HT-29 (cell line): ENCODE measurements around the gene EXTL2. TPM values are rescaled to one million over a fixed set of nuclear protein-coding genes. Genes with fewer than 3 reads are reported as not detected.
"Not testable (repeated sequence)": the region's sequence is repeated elsewhere in the genome, so short reads cannot be mapped to it uniquely, and the experiment has no call there.

Experiments
- DNase-seq: peaks from one replicate; pipeline ENCODE4 v3.0.0-alpha.2; 2015; ENCODE audit warnings: low spot score
- total RNA-seq: library from RNA; depleted of rRNA; stranded (reverse); fragments of >200 nt; shearing (Covaris generic); gene quantifications from 2 replicates; pipeline ENCODE4 v1.2.3, GENCODE V29; 2014

The EXTL2 gene
- total RNA-seq, 1 experiment from 2014 or later, result 8.7 TPM

DNA sequence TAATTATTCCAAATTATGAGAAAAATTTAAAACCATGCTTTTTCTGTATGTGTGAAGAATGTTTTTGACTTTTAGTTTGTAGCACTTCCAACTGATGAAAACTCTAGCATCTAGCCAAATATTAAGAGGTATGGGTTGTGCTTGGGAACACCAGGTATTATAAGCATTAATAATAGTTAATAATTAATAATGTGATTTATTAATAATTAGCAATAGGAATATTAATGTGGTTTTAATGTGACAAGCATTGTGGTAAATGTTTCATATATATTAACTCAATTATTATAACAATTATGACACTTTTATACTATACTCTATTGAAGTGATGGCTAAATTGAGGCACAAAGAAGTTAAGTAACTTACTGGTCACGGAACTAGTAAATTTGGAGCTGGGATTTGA is 9.1 kb upstream of the EXTL2 start:
- no peak for DNase-seq

DNA sequence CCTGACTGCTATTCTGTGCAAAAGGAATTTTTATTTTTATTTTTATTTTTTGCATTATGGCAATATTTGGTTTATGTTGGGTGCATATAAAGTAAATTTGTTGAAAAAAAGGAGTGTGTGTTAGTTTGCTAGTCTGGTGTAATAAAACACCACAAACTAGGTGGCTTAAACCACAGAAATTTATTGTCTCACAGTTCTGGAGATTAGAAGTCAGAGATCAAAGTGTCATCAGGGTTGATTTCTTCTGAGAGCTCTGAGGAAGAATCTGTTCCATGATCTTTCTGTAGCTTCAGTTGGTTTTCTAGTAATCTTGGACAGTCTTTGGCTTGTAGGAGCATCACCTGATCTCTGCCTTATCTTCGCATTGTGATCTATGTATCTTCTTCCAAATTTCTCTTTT is 7.7 kb upstream of the EXTL2 start:
- DNase-seq, result no peak

DNA sequence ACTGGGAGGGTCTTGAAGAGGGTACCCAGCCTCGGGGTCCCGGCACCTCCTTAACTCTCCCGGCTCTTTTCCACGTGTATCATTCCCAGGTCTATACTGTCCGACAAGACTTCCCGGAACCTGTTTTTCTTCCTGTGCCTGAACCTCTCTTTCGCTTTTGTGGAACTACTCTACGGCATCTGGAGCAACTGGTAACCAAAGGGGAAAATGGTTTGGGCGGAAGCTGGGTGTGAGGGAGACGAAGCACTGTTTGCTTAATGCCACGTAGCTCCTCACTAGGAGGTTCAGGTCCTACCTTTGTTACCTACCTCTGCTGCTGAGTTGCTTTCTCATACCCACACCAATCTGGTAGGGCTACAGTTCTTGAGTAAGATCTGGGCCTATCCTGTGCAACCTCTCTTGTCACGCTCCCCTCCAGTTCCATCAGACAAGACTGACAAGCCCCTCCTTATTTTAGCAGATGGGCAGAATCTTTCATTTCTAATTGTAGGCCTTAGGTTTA is 1.9 kb upstream of the EXTL2 start:
- DNase-seq, result peak; percentile 76

DNA sequence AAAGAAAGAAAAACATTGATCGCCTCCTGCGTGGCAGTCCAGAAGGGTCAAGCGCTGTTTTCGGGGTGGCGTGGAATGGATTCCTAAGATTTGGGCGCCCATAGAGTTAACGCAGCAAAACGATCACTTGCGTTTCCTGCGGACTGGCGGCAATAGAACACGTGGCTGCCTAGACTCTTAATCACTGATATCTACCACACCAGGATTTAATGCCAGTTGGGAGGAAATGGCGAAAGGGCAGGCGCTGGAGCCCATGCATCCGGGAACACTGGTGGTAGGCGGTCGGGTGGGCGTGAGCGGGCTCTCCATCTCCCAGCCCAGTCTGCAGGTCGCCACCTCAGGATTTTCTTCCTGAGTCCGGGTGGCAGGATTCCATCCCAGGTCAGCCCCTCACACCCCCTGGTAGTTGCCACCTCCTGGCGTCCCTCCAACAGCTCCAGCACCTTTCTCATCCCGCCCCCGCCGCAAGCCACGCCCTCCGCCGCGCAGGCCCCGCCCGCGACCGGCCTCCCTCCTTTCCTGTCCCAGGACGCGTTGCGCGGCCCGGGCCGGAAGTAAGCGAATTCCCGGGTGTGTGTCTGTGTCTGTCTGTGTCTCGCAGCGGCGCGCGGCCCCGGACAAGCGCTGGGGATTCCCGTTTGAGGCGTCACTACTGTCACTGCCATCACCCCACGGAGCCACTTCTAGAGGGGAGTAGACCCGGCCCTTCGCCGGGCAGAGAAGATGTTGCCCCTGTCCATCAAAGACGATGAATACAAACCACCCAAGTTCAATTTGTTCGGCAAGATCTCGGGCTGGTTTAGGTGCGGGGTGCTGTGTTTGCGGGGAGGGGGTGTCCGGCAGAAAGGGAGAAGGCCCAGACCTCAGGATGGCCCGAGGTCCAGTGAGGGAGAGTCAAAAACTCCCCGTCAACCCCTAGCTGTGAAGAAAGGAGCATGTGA is 1.2 kb upstream of the EXTL2 start, which contains the start of gene SLC30A7:
Gene SLC30A7, plus strand, starts transcription at position 551 of the 941 bp plus-strand sequence. Its CDS starts 173 bp downstream, at position 724.
- DNase-seq, result peak; percentile 95

DNA sequence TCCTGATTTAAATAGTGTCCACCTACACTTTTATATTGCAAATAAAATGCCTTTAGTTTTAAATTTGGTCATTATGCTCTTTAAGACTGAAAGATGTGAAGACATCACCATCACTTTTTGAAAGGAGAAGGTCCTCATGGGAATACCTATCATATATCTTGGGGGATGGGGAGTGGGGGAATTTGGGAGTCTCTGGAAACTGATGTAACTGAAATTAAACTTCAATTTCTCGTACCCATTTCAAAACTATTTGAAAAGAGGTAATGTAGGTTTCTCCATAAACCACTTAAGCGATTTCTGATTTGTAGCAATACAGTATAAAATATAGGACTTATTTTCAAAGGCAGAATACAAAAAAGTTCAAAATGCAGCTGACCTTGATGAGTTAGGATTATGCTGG is 924 bp downstream of the EXTL2 start:
- DNase-seq, result no peak

DNA sequence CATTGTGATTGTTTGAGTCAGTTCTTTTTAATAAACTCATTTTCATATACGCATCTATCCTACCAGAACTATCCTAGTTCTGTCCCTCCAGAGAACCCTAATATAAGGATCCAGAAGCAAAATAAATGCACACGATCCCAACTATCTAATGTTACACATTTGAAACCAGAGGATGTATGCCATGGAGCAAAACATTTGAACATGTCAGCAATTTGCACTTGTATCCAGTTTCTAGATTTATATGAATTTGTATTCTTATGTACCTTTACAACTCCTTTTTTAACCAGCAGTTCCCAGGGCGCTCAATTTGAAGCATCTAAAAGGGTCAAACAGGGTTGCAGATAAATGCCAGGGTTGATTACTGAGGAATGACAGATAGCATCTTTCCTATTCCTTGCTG is 2.1 kb downstream of the EXTL2 start:
- no peak for DNase-seq

DNA sequence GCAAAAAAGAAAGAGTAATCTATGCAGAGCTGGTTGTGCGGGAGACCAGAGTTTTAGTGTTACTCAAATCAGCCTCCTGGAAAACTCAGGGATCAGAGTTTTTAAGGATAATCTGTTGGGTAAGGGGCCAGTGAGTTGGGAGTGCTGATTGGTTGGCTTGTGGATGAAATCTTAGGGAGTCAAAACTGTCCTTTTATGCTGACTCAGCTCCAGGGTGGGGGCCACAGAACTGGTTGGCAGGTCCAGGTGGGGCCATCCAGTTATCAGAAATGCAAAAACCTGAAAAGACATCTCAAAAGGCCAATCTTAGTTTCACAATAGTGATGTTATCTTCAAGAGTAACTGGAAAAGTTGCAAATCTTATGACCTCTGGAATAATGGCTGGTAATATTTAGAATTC is 3.3 kb downstream of the EXTL2 start:
- DNase-seq, result no peak

DNA sequence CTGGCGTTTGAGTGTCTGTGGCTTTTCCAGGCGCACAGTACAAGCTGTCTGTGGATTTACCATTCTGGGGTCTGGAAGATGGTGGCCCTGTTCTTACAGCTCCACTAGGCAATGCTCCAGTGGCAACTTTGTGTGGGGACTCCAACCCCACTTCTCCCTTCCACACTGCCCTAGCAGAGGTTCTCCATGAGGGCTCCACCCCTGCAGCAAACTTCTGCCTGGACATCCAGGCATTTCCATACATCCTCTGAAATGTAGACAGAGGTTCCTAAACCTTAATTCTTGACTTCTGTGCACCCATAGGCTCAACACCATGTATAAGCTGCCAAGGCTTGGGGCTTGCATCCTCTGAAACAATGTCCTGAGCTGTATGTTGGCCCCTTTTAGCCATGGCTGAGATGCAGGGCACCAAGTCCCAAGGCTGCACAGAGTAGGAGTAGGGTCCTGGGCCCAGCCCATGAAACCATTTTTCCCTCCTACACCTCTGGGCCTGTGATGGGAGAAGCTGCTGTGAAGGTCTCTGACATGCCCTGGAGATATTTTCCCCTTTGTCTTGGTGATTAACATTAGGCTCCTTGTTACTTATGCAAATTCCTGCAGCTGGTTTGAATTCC is 4.7 kb downstream of the EXTL2 start:
- not testable (repeated sequence) for DNase-seq

DNA sequence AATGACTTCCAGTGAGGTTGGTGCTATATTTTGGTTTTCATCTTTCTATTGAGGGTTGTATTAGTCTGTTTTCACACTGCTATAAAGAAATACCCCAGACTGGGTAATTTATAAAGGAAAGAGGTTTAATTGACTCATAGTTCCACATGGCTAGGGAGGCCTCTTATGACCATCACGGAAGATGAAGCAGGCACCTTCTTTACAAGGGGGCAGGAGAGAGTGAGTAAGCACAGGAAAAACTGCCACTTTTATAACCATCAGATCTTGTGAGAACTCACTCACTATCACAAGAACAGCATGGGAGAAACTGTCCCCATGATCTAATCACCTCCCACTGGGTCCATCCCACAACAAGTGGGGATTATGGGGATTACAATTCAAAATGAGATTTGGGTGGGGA is 5.6 kb downstream of the EXTL2 start:
- DNase-seq, result not testable (repeated sequence)

DNA sequence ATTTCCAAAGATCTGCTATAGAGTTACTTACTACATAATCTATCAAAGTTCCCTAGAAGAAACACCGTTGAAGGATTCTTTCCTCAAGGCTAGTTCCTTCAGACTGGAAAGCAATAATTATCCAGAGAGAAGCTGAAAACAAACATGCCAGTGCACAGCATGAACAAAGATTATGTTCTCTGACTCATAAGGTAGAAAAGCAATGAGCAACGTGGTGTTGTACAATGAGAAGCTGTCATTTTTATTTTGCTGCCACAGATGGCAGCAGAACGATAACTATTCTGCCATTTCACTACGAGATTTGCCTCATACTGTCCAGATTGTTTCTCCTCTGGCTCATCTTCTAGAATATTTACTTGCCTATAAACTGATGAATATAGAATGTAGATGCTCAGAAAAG is 10.7 kb downstream of the EXTL2 start:
- peak; percentile 48 for DNase-seq

DNA sequence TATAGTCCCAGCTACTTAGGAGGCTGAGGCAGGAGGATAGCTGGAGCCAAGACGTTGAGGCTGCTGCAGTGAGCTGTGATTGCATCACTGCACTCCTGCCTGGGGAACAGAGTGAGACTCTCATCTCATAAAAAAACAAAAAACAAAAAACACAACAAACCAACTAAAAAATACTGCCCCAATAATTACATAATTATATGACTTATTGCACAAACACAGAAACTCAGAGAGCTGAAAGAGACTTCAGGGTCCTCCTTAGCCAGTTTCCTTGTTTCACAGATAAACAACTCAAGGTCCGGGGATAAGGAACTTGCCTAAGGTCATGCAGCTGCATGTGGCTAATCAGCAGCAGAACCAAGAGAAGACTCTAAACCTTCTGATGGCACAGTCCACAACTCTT is 11.9 kb downstream of the EXTL2 start:
- no peak for DNase-seq

DNA sequence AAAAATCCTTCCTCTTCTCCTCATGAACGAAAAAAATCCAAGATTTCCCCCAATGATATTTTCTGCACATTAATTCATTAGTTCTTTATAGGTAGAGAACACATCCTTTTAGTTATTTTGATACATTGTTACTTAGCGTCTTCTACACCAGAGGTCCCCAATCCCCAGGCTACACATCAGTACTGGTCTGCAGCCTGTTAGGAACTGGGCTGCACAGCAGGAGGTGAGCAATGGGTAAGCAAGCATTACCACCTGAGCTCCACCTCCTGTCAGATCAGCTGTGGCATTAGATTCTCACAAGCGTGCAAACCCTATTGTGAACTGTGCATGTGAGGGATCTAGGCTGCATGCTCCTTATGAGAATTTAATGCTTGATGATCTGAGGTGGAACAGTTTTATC is 13.0 kb downstream of the EXTL2 start:
- DNase-seq, result no peak

DNA sequence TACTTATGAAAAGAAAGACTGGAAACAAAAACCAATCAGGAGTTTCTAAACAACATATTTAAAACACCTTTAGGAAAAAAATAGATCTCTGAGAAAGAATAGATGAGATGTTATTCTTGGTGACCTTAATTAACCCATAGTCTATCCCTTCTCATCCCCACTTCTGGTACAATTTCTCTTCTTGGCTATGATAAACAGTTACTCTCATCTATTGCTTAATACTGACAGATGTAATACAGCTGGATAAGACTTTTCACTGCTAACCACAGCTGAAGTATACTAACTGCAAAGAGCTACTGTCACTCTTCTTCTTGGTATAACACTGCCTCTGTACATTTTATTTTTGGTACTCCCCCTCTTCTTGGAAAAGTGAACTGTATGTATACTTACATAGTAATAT is 15.2 kb downstream of the EXTL2 start:
- no peak for DNase-seq

DNA sequence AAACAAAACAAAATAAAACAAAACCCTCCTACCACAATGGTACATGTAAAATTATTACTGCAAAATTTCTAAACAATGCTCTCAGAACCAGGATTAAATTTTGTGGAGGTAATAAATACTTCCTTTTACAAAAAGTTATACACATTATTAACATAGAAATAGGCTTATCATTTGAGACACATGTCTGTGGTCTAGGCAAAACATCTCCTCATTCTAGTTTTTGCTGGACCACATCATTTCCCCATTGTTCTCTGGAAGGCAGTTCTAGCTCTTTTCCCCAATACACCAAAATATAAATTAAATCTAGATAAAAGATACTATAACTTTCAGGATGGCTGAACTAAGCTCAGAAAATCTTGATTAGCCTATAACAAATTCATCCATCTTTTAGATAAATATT is 18.4 kb downstream of the EXTL2 start:
- no peak for DNase-seq

DNA sequence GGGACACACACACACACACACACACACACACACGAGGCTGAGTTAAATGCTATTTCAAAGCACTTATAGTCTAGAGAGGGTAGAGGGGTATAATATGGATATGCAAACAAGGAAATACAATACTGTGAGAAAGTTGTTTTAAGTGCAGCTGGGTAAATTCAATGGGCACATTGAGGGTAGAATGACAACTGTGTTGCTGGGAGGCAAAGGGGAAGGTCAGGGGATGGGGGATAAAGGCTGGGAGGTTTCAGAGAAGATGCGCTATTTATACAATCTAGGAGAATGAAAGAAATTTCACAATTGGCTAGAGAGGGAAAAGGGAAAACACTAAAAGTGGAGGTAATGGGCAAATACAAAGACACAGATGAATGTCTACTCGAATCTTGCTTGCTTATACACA is 19.4 kb downstream of the EXTL2 start:
- DNase-seq, result no peak

DNA sequence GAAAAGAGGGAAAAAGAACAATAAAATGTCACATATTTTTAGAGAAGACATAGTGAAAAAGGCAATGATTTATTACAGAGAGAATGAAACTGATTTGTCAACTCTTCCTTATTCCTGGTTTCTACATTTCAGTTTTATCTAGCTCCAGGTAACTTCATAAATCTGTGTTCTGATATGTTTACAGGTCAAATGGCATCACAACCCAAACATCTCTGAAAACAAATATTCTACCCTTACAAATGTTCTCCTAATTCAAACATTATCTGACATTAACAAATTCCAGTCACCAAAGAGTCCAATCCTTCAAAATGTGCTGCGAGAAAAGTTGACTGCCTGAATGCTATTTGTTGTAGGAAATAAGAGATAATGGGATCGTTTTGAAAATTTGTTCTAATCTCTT is 20.2 kb downstream of the EXTL2 start:
- DNase-seq, result no peak

DNA sequence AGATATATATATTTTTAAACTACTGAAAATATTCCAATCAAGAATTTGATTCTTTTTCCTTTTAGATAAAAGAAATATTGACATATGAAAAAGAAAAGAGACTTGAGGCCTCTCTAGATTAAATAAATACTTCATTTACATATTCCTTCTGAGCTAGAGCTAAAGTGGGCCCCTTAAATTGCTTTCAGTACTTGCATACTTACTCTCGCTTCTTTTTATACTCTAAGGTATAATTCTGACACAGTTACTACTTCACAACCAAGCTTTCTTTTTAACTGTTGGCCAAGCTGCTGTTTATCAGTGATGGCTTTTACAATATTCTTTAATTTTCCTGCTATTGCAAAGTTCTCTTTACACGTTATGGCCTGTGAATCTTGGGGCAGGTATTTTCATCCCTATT is 24.6 kb downstream of the EXTL2 start:
- no peak for DNase-seq

DNA sequence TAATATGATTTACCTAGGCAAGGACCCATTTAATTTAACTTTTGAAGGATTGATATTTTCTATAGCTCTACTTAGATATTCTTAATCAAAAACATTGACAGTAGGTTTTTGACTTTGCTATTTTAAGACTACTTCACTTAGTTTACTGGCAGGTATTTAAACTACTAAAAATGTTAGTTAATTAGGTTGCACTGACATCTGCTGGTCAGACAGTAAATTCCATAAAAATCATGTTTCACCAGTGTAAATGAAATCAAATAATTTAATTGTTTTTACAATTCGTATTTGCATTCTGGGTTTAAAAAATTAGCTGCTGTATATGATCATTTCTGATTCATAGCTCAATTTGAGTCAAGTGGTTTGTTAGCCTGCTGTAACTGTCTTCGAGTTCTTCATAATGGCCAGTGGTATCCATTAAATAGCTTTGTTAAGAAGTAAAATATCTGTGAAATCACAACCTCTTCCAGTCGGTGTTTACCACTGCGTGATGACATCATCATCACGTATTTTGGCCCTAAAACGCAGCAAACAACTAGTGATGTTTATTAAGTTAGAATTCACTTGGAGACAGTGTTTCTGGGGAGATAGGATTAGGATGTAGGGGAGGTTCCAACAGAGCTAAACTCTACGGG is 26.2 kb downstream of the EXTL2 start:
- peak; percentile 73 for DNase-seq

DNA sequence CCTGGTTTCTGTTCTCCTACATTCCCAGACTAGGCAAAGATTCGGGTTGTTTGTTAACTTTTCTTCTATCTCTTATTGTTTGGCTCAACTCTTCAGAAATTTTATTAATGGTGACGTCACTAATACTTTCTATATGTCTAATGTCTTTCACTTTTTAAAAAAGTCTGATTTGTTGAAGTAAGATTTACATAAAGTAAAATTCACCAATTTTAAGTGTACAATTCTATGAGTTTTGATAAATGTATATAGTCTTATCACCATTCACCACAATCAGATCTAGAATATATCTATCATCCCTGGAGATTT is 27.8 kb downstream of the EXTL2 start:
- DNase-seq, result no peak

DNA sequence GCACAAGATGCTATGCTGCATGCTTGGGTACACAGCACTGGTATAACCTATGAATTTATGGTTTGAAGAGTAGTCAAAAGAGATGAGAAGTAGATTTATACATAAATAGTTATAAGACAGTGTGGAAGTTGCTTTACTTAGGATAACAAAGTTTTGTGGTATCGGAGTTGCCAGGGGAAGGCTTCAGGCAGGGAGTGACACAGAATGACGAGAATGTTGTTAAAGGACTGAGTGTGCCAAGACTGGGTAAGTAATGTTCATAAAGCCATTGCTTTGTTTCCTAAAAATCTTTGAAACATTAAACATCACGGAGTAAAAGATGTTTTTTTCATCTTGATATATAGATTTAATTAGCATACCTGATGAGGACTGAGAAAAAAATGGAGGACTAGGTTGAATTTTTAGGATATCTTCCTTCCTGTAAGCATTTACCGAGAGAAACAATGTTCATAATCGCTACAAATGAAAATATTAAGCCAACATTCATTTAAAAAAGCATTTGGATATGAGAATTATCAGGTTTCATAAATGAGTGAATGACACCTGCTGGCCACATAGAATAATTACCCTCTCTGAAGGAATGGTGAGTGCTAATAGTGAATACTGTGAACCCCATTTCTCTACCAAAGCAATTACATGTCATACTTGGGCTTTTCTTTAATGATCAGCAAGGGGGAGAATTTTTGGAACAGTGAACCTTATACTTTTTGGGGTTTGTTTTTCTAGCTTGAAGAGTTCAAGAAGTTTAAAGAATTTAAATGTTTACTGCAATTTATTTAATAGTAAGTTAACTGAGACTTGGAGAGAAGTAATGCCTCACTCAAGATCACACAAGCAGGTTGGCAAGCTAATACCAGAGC is 28.4 kb downstream of the EXTL2 start:
- DNase-seq, result peak; percentile 69

DNA sequence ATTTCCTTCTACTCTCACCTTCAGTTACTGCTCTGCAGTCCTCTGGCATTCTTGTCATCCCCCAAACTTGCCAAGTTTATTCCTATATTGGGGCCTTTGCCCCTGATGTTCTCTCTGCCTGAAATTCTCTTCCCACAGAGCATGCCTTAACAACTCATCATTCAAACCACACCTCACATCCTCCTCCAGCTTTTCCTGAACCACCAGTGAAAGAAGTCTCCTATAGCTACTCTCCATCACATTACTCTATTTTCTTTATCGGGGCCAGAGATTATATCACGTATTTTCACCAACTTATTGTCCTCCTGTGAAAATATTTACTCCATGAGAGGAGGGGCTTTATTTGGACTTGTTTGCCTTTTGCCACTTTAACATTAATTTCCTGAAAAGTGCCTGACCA is 32.1 kb downstream of the EXTL2 start:
- DNase-seq, result no peak

DNA sequence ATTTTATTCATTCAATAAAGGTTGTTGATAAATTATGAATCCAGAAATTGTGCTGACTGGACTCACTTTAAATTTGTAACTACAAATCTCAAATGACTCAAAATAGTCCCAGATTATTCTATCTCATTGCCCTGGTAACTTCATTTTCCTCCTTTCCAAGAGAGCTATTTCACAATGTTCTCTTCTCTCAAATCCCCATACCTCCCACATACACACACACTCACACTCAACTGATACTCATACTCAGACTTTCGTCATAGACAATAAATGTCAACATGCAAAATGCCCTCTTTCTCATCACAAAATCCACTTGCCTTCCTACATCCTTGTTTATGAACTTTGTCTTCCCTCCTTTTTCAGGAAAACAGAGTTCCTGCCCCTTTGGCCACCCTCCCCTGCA is 33.3 kb downstream of the EXTL2 start:
- DNase-seq, result no peak
